GM23338 (cell line): ENCODE data around the gene LRRC28. TPM values are rescaled to one million over a fixed set of nuclear protein-coding genes. Genes with fewer than 3 reads are reported as not detected.

Experiments used
- ATAC-seq: fragments of 200-7000 bp; cut with Tn5 transposase; 3 replicates; pipeline ENCODE4 v1.9.1; 2020
- DNase-seq: peaks from one replicate; pipeline ENCODE4 v3.0.0-alpha.2; 2015; ENCODE audit warnings: low spot score
- H2AFZ ChIP-seq: fragments of 200-600 bp; sonication (generic); 2 replicates; pipeline ENCODE4 v1.8.0; 2016; ENCODE audit warnings: antibody characterized with exemption, mild to moderate bottlenecking, moderate library complexity
- H3F3A ChIP-seq: fragments of 200-600 bp; sonication (generic); replicated peaks from 2 replicates; pipeline ENCODE4 v1.8.0; 2017; ENCODE audit warnings: antibody characterized with exemption, mixed run types, low read depth
- H3K27ac ChIP-seq: fragments of 200-600 bp; sonication (generic); 2 replicates; pipeline ENCODE4 v1.6.1; 2016; ENCODE audit warnings: low read depth
- H3K27me3 ChIP-seq: fragments of 200-600 bp; sonication (generic); 2 replicates; pipeline ENCODE4 v1.8.0; 2016; ENCODE audit warnings: mild to moderate bottlenecking, mixed run types, moderate library complexity; ENCODE audit not compliant: insufficient read depth
- H3K36me3 ChIP-seq: fragments of 200-600 bp; sonication (generic); 2 replicates; pipeline ENCODE4 v1.8.0; 2016; ENCODE audit warnings: mild to moderate bottlenecking; ENCODE audit not compliant: insufficient read depth
- H3K4me1 ChIP-seq: fragments of 200-600 bp; sonication (generic); 2 replicates; pipeline ENCODE4 v1.8.0; 2016; ENCODE audit warnings: mild to moderate bottlenecking, moderate library complexity; ENCODE audit not compliant: insufficient read depth
- H3K4me2 ChIP-seq: fragments of 200-600 bp; sonication (generic); 2 replicates; pipeline ENCODE4 v1.7.1; 2017; ENCODE audit warnings: mixed run types
- H3K4me3 ChIP-seq: fragments of 200-600 bp; sonication (generic); 2 replicates; pipeline ENCODE4 v1.6.1; 2016; ENCODE audit warnings: mixed run types
- H3K79me2 ChIP-seq: fragments of 200-600 bp; sonication (generic); replicated peaks from 2 replicates; pipeline ENCODE4 v1.8.0; 2017; ENCODE audit warnings: mild to moderate bottlenecking; ENCODE audit not compliant: insufficient read depth
- H3K9me2 ChIP-seq: fragments of 200-600 bp; sonication (generic); 2 replicates; pipeline ENCODE4 v1.8.0; 2017; ENCODE audit not compliant: insufficient read depth
- H4K20me1 ChIP-seq: fragments of 200-600 bp; sonication (generic); replicated peaks from 2 replicates; pipeline ENCODE4 v1.8.0; 2017; ENCODE audit warnings: mild to moderate bottlenecking; ENCODE audit not compliant: insufficient read depth
- H3K27ac Mint-ChIP-seq: 2 replicates; pipeline ENCODE4 v1.8.0; 2020; ENCODE audit warnings: inconsistent platforms, mild to moderate bottlenecking, moderate library complexity, mixed read lengths
- H3K27me3 Mint-ChIP-seq: 3 replicates; pipeline ENCODE4 v1.8.0; 2022; ENCODE audit warnings: low read depth, mild to moderate bottlenecking, moderate library complexity, mixed read lengths, inconsistent platforms; ENCODE audit not compliant: insufficient read depth, poor library complexity
- H3K36me3 Mint-ChIP-seq: 3 replicates; pipeline ENCODE4 v1.8.0; 2021; ENCODE audit warnings: low read depth, mild to moderate bottlenecking, inconsistent platforms, moderate library complexity, mixed read lengths
- H3K4me1 Mint-ChIP-seq: 3 replicates; pipeline ENCODE4 v1.8.0; 2020; ENCODE audit warnings: mild to moderate bottlenecking, inconsistent platforms, mixed read lengths
- H3K4me3 Mint-ChIP-seq: 3 replicates; pipeline ENCODE4 v1.8.0; 2021; ENCODE audit warnings: moderate library complexity, mild to moderate bottlenecking, inconsistent platforms, mixed read lengths
- H3K9me3 Mint-ChIP-seq: 3 replicates; pipeline ENCODE4 v1.8.0; 2020; ENCODE audit warnings: moderate library complexity, mild to moderate bottlenecking, inconsistent platforms, mixed read lengths
- CREB1 ChIP-seq: fragments of 250-450 bp; sonication (Bioruptor Pico); IDR thresholded peaks from 2 replicates; pipeline ENCODE4 v1.5.0; 2020; ENCODE audit warnings: low read depth, mild to moderate bottlenecking, moderate library complexity
- ETS1 ChIP-seq: IDR thresholded peaks from 2 replicates; pipeline ENCODE4 v1.6.1; 2016; ENCODE audit warnings: antibody characterized with exemption
- JUNB ChIP-seq: IDR thresholded peaks from one replicate; pipeline ENCODE4 v1.6.1; 2016; ENCODE audit warnings: antibody characterized with exemption; ENCODE audit not compliant: unreplicated experiment
- NANOG ChIP-seq: IDR thresholded peaks from 2 replicates; pipeline ENCODE4 v1.6.1; 2016; ENCODE audit warnings: antibody characterized with exemption, borderline replicate concordance
- POLR2AphosphoS5 ChIP-seq: IDR thresholded peaks from 2 replicates; pipeline ENCODE4 v1.6.1; 2016; ENCODE audit warnings: antibody characterized with exemption, low read depth
- ZNF462 ChIP-seq: fragments of 250-450 bp; sonication (Bioruptor Pico); IDR thresholded peaks from 2 replicates; pipeline ENCODE4 v1.5.0; 2020; ENCODE audit warnings: mild to moderate bottlenecking, moderate library complexity
- polyA plus RNA-seq: library from polyadenylated mRNA; unstranded; fragments of >200 nt; fragmentation: Nextera tagmentation; extraction: Ambion mirVana; gene quantifications from 2 replicates; pipeline ENCODE4 v1.2.1, GENCODE V29; 2016
- total RNA-seq: library from RNA; depleted of rRNA; stranded (reverse); fragments of >200 nt; shearing (Covaris generic); gene quantifications from 2 replicates; pipeline ENCODE4 v1.2.3, GENCODE V29; 2014

Gene LRRC28
- total and polyA plus RNA-seq, 2 experiments from 2014 or later, result 12.9 to 28.4 TPM

- no peak for TF ChIP-seq ZNF462 (CRISPR knock-in tag)
- no peak for TF ChIP-seq ETS1
- TF ChIP-seq POLR2AphosphoS5, result no peak
- TF ChIP-seq JUNB, result no peak
- TF ChIP-seq CREB1 (CRISPR knock-in tag), result no peak
These were observed 90.5 kb downstream of the LRRC28 start (continued) for GRCh38 chr15:99341786-99342185.

GRCh38 chr15:99343208-99343607, 91.9 kb downstream of the LRRC28 start:
- no peak overlapping the region for H3K4me3 ChIP-seq
- no peak overlapping the region for H3K4me2 ChIP-seq
- H3K4me3 Mint-ChIP-seq, result no peak overlapping the region
- H3K79me2 ChIP-seq, result no peaks in the 10 kb centered on the region
- no peaks in the 10 kb centered on the region for H3K36me3 Mint-ChIP-seq
- H3K36me3 ChIP-seq, result no peaks in the 10 kb centered on the region
- no peak overlapping the region for H3K27ac Mint-ChIP-seq
- no peaks in the 10 kb centered on the region for H3K9me3 Mint-ChIP-seq
- ATAC-seq, result no peak
- no peaks in the 10 kb centered on the region for H4K20me1 ChIP-seq
- no peak for DNase-seq
- H3F3A ChIP-seq, result no peaks in the 10 kb centered on the region
- H3K4me1 Mint-ChIP-seq, result no peaks in the 10 kb centered on the region
- no peaks in the 10 kb centered on the region for H3K9me2 ChIP-seq
- no peak overlapping the region for H2AFZ ChIP-seq
- H3K27me3 ChIP-seq, result no peaks in the 10 kb centered on the region
- H3K27ac ChIP-seq, result no peak overlapping the region
- peaks cover 2% of the 10 kb centered on the region for H3K27me3 Mint-ChIP-seq
- H3K4me1 ChIP-seq, result no peaks in the 10 kb centered on the region
- TF ChIP-seq NANOG (no peak), CREB1 (CRISPR knock-in tag) (no peak)
